NOMO-1 (cell line): ENCODE data around the gene TMEM143.
A peak's percentile ranks its signal among the peaks of the same experiment; 100 is the strongest.
"Not testable (repeated sequence)": the region's sequence is repeated elsewhere in the genome, so short reads cannot be mapped to it uniquely, and the experiment has no call there.

Experiments
- DNase-seq, 2 experiments: peaks; one replicate each; lab custom pipeline; 2025; ENCODE audit not compliant: unreplicated experiment in 2 of 2; lab: John Stamatoyannopoulos, UW

TMEM143 gene

GRCh38 chr19:48363810-48364597 is at the start of gene TMEM143, which contains the start of gene SYNGR4:
TMEM143 (minus strand) TSS chr19:48363940; CDS start chr19:48363920, 20 bp downstream.
SYNGR4 (plus strand) TSS chr19:48364367; CDS start chr19:48365843, 1,476 bp downstream.
- DNase-seq, result peak; percentile 99 to 100

- DNase-seq, result no peak
These were observed 42.1 kb upstream of the TMEM143 start for GRCh38 chr19:48405850-48406249.

GRCh38 chr19:48405010-48405659 is 41.4 kb upstream of the TMEM143 start:
- no peak for DNase-seq

GRCh38 chr19:48403606-48404005 is 39.9 kb upstream of the TMEM143 start:
- peak in 1 of 2 experiments; percentile 23 for DNase-seq

- DNase-seq, result no peak
These were observed 37.5 kb upstream of the TMEM143 start for GRCh38 chr19:48401287-48401686.

GRCh38 chr19:48400018-48400742 is 36.4 kb upstream of the TMEM143 start:
- no peak for DNase-seq

- peak; percentile 95 to 97 for DNase-seq
These were observed 34.9 kb upstream of the TMEM143 start for GRCh38 chr19:48398375-48399235.

- DNase-seq, result peak in 1 of 2 experiments; percentile 24
These were observed 34.3 kb upstream of the TMEM143 start for GRCh38 chr19:48398102-48398374.

GRCh38 chr19:48397263-48398101 is 33.7 kb upstream of the TMEM143 start:
- DNase-seq, result no peak

- DNase-seq, result no peak
These were observed 33.1 kb upstream of the TMEM143 start for GRCh38 chr19:48396824-48397176.

GRCh38 chr19:48396016-48396823 is 32.5 kb upstream of the TMEM143 start:
- no peak for DNase-seq

- DNase-seq, result no peak
These were observed 31.8 kb upstream of the TMEM143 start for GRCh38 chr19:48395499-48395898.

GRCh38 chr19:48395170-48395455 is 31.4 kb upstream of the TMEM143 start:
- no peak for DNase-seq

GRCh38 chr19:48394331-48395169 is 30.8 kb upstream of the TMEM143 start:
- peak in 1 of 2 experiments; percentile 3 for DNase-seq

- peak in 1 of 2 experiments; percentile 17 for DNase-seq
These were observed 30.0 kb upstream of the TMEM143 start, which contains the start of gene GRIN2D for GRCh38 chr19:48393559-48394330. GRIN2D (plus strand) TSS chr19:48393668; CDS start chr19:48398393, 4,725 bp downstream.

- no peak for DNase-seq
These were observed 29.3 kb upstream of the TMEM143 start for GRCh38 chr19:48392860-48393558.

GRCh38 chr19:48392006-48392344 is 28.2 kb upstream of the TMEM143 start:
- DNase-seq, result not testable (repeated sequence)
